Activated T-cell treated with anti-CD3 and anti-CD28 coated beads for 24 hours (primary cell): ENCODE data around the gene ANP32D.
"Not testable (repeated sequence)": the region's sequence is repeated elsewhere in the genome, so short reads cannot be mapped to it uniquely, and the experiment has no call there.

Source experiments
- DNase-seq: peaks from one replicate; pipeline ENCODE4 v3.0.0-alpha.2; 2020; ENCODE audit warnings: low read depth

ANP32D gene

GRCh38 chr12:48506836-48507235 is 34.5 kb downstream of the ANP32D start:
- DNase-seq: not testable (repeated sequence)

GRCh38 chr12:48508987-48509386 is 36.6 kb downstream of the ANP32D start:
- DNase-seq: no peak

DNA sequence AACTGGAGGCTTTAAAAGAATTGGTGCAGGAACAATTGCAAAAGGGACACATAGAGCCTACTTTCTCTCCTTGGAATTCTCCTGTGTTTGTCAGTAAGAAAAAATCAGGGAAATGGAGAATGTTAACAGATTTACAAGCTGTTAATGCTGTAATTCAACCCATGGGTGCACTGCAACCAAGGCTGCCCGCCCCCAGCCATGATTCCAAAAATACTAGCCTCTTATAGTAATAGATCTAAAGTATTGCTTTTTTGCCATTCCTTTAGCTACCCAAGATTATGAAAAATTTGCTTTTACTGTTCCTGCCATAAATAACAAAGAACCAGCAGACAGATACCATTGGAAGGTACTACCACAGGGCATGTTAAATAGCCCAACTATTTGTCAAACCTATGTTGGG is 37.8 kb downstream of the ANP32D start:
- DNase-seq: no peak

GRCh38 chr12:48512855-48513254 is 40.5 kb downstream of the ANP32D start:
- DNase-seq: no peak

GRCh38 chr12:48514728-48515127 is 42.4 kb downstream of the ANP32D start:
- DNase-seq: no peak

DNA sequence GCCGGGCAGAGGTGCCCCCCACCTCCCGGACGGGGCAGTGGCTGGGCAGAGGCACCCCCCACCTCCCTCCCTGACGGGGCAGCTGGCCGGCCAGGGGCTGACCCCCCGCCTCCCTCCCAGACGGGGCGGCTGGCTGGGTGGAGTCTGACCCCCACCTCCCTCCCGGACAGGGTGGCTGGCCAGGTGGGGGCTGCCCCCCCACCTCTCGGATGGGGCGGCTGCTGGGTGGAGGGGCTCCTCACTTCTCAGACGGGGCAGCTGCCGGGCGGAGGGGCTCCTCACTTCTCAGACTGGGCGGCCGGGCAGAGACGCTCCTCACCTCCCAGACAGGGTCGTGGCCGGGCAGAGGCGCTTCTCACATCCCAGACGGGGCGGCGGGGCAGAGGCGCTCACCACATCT is 48.0 kb downstream of the ANP32D start:
- DNase-seq: not testable (repeated sequence)
